GM18868 (cell line): ENCODE results near the gene PCSK6.

Source experiments
- ATAC-seq: cut with Tn5 transposase; IDR thresholded peaks from one replicate; pipeline ENCODE4 v1.9.1; 2021; ENCODE audit warnings: mild to moderate bottlenecking, moderate library complexity; ENCODE audit not compliant: unreplicated experiment

PCSK6 gene

GRCh38 chr15:101256757-101257156 is 232.8 kb downstream of the PCSK6 start:
- ATAC-seq, result no peak

GRCh38 chr15:101255615-101256241 is 233.8 kb downstream of the PCSK6 start:
- no peak for ATAC-seq

GRCh38 chr15:101255051-101255395 is 234.5 kb downstream of the PCSK6 start:
- ATAC-seq, result no peak

GRCh38 chr15:101254157-101255050 is 235.1 kb downstream of the PCSK6 start:
- ATAC-seq, result no peak
